ENCODE results near the gene C1orf122. TPM values are rescaled to one million over a fixed set of nuclear protein-coding genes. Genes with fewer than 3 reads are reported as not detected.

Gene C1orf122
- total and polyA plus RNA-seq, 2 of the 13 experiments (the other 11 are each of a cell fraction or from before 2014, with no cell fraction given) = 18.7 to 40.6 TPM

DNA sequence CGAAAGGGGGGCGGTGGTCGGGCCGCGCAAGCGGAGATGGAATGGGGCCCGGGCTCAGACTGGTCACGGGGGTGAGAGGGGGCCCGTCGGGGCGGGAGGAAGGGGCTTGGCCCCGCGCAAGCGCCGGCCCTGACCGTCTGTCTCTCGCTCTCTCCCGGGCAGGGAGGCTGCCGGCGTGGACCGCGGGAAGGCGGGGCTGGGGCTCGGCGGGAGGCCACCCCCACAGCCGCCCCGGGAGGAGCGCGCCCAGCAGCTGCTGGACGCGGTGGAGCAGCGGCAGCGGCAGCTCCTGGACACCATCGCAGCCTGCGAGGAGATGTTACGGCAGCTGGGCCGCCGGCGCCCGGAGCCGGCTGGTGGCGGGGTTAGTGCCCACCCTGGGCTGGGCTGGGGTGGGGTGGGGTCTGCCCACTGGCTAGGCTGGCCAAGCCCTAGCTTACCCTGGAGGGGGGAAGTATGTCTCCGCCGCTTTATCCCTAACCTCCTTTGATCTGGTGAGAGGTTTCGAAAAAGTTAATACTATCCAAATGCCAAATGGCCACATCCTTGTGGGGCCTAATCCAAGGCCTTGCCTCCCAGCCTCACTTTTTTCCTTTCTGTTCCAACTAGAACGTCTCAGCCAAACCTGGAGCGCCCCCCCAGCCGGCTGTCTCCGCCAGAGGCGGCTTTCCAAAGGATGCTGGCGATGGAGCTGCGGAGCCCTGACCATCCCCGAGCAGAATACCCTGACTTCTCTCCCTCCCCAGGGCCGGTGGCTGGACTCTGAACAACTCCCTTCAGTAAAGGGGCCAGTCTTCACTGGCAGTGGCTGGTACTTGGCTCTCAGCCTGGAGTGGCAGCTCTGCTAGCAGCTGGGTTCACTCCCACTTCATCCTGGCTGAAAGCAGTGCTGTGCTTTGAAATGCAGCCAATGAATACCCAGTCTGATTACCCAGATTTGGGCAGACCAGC is 1.1 kb downstream of the C1orf122 start (continued):
- TF ChIP-seq POLR2G (IDR thresholded peaks at IDR 0.05; ENCODE audit: low read depth, low read length) = no peak
- TF ChIP-seq MXD4 (CRISPR knock-in tag; IDR thresholded peaks at IDR 0.05) = 0 out of 2 replicates have a peak, but pooled peaks have one; percentile 9
- TF ChIP-seq, protein P1, sequence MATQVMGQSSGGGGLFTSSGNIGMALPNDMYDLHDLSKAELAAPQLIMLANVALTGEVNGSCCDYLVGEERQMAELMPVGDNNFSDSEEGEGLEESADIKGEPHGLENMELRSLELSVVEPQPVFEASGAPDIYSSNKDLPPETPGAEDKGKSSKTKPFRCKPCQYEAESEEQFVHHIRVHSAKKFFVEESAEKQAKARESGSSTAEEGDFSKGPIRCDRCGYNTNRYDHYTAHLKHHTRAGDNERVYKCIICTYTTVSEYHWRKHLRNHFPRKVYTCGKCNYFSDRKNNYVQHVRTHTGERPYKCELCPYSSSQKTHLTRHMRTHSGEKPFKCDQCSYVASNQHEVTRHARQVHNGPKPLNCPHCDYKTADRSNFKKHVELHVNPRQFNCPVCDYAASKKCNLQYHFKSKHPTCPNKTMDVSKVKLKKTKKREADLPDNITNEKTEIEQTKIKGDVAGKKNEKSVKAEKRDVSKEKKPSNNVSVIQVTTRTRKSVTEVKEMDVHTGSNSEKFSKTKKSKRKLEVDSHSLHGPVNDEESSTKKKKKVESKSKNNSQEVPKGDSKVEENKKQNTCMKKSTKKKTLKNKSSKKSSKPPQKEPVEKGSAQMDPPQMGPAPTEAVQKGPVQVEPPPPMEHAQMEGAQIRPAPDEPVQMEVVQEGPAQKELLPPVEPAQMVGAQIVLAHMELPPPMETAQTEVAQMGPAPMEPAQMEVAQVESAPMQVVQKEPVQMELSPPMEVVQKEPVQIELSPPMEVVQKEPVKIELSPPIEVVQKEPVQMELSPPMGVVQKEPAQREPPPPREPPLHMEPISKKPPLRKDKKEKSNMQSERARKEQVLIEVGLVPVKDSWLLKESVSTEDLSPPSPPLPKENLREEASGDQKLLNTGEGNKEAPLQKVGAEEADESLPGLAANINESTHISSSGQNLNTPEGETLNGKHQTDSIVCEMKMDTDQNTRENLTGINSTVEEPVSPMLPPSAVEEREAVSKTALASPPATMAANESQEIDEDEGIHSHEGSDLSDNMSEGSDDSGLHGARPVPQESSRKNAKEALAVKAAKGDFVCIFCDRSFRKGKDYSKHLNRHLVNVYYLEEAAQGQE (IDR thresholded peaks at IDR 0.05; ENCODE audit: borderline replicate concordance in 1 of 2, low read depth in 1 of 2, low read length in 2 of 2) = no peak
- no peak for TF ChIP-seq ZFP41 (CRISPR knock-in tag; IDR thresholded peaks at IDR 0.05; ENCODE audit: borderline replicate concordance)
- TF ChIP-seq ZNF136 (CRISPR knock-in tag; IDR thresholded peaks at IDR 0.05; ENCODE audit: low read depth) = no peak
- TF ChIP-seq ZNF780A (CRISPR knock-in tag; IDR thresholded peaks at IDR 0.05) = 0 out of 2 replicates have a peak, but pooled peaks have one; percentile 23
- TF ChIP-seq IKZF5 (CRISPR knock-in tag; IDR thresholded peaks at IDR 0.05) = no peak
- no peak for TF ChIP-seq EEA1 (CRISPR knock-in tag; IDR thresholded peaks at IDR 0.05; ENCODE audit: borderline replicate concordance)
- TF ChIP-seq ZNF282 (IDR thresholded peaks at IDR 0.05; ENCODE audit: partially characterized antibody) = no peak
- no peak for TF ChIP-seq ZNF446 (CRISPR knock-in tag; IDR thresholded peaks at IDR 0.05)
- TF ChIP-seq SNAPC5 (CRISPR knock-in tag; IDR thresholded peaks at IDR 0.05; ENCODE audit: borderline replicate concordance) = no peak
- TF ChIP-seq ZMYM3 (CRISPR knock-in tag; IDR thresholded peaks at IDR 0.05) = no peak
- no peak for TF ChIP-seq ZNF878 (CRISPR knock-in tag; IDR thresholded peaks at IDR 0.05)
- TF ChIP-seq HES4 (CRISPR knock-in tag; IDR thresholded peaks at IDR 0.05; ENCODE audit: borderline replicate concordance) = no peak
- TF ChIP-seq NAIF1 (CRISPR knock-in tag; IDR thresholded peaks at IDR 0.05; ENCODE audit: borderline replicate concordance) = no peak
- no peak for TF ChIP-seq ZNF710 (CRISPR knock-in tag; IDR thresholded peaks at IDR 0.05; ENCODE audit: borderline replicate concordance)
- TF ChIP-seq EZH2 (conservative IDR thresholded peaks at IDR 0.05; ENCODE audit: low read depth, low read length) = no peak
- no peak for TF ChIP-seq SMYD3 (CRISPR knock-in tag; IDR thresholded peaks at IDR 0.05)
- TF ChIP-seq, protein P2, sequence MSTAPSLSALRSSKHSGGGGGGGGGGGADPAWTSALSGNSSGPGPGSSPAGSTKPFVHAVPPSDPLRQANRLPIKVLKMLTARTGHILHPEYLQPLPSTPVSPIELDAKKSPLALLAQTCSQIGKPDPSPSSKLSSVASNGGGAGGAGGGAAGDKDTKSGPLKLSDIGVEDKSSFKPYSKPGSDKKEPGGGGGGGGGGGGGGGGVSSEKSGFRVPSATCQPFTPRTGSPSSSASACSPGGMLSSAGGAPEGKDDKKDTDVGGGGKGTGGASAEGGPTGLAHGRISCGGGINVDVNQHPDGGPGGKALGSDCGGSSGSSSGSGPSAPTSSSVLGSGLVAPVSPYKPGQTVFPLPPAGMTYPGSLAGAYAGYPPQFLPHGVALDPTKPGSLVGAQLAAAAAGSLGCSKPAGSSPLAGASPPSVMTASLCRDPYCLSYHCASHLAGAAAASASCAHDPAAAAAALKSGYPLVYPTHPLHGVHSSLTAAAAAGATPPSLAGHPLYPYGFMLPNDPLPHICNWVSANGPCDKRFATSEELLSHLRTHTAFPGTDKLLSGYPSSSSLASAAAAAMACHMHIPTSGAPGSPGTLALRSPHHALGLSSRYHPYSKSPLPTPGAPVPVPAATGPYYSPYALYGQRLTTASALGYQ (CRISPR knock-in tag; IDR thresholded peaks at IDR 0.05) = no peak
- TF ChIP-seq BCL6 (CRISPR knock-in tag; IDR thresholded peaks at IDR 0.05) = no peak
